Activated T-helper 2 cell treated with anti-CD3 and anti-CD28 coated beads, Interferon-gamma antibody, Interleukin-2, Interleukin-4, amounts not matched to agents 10 μg/mL and 5 μg/mL and 100 μg/mL, durations not matched to agents 14 hours and 24 hours and 36 hours (primary cell): Measurements from ENCODE around the gene OXA1L. TPM values are rescaled to one million over a fixed set of nuclear protein-coding genes. Genes with fewer than 3 reads are reported as not detected.
"Not testable (repeated sequence)": the region's sequence is repeated elsewhere in the genome, so short reads cannot be mapped to it uniquely, and the experiment has no call there.

ENCODE experiments used
- DNase-seq: peaks from one replicate; pipeline ENCODE4 v3.0.0; 2021; ENCODE audit warnings: low spot score
- H3K27ac Mint-ChIP-seq: one replicate; pipeline ENCODE4 v1.8.0; 2021; ENCODE audit warnings: mixed read lengths
- H3K27me3 Mint-ChIP-seq: one replicate; pipeline ENCODE4 v1.8.0; 2021; ENCODE audit warnings: low read depth, mixed read lengths
- H3K36me3 Mint-ChIP-seq: one replicate; pipeline ENCODE4 v1.8.0; 2021; ENCODE audit warnings: low read depth, mixed read lengths
- H3K4me1 Mint-ChIP-seq: one replicate; pipeline ENCODE4 v1.8.0; 2021; ENCODE audit warnings: low read depth, mixed read lengths
- H3K4me3 Mint-ChIP-seq: one replicate; pipeline ENCODE4 v1.8.0; 2021; ENCODE audit warnings: low read depth, mild to moderate bottlenecking, moderate library complexity, mixed read lengths
- H3K9me3 Mint-ChIP-seq: one replicate; pipeline ENCODE4 v1.8.0; 2021; ENCODE audit warnings: mixed read lengths
- intact Hi-C: fragments of 100-400 bp; cut with micrococcal nuclease; formaldehyde crosslinking; loops from one replicate; pipeline ENCODE4 v1.15.1; 2023
- total RNA-seq: library from RNA; stranded (reverse); gene quantifications from 2 replicates; pipeline ENCODE4 v1.2.3, GENCODE V29; 2022

Gene OXA1L
- total RNA-seq, result 114 and 123 TPM in 2 replicates

- DNase-seq, result peak; percentile 96
- Mint-ChIP-seq H3K4me3 (peak within 1 kb of the TSS; percentile 85), H3K36me3 (peaks cover 71% of the 10 kb centered on the region), H3K9me3 (peaks cover 11% of the 10 kb centered on the region), H3K27ac (peak within 1 kb of the TSS; percentile 91), H3K27me3 (no peaks in the 10 kb centered on the region), H3K4me1 (peaks cover 27% of the 10 kb centered on the region)
- intact Hi-C loops, result loop anchor here (1.0 to 10.0 kb wide), 3 partner anchors 52 to 177 kb away; partner anchors contain the start of genes DAD1 and MRPL52
Measured at GRCh38 chr14:22766457-22767322, at the start of gene OXA1L. Gene OXA1L (plus strand): TSS chr14:22766688. CDS start chr14:22766702, 14 bp downstream.

- Mint-ChIP-seq H3K36me3 (no peaks in the 10 kb centered on the region), H3K9me3 (no peaks in the 10 kb centered on the region), H3K27ac (no peak overlapping the region), H3K4me1 (peaks cover 17% of the 10 kb centered on the region), H3K4me3 (no peak overlapping the region), H3K27me3 (peaks cover 13% of the 10 kb centered on the region)
- no peak for DNase-seq
- intact Hi-C loops, result loop anchor here (10.0 kb wide), 1 partner anchor 47 kb away; the partner anchor contains the start of gene OXA1L
Measured at GRCh38 chr14:22718091-22718490, 48.4 kb upstream of the OXA1L start.

- no peak for DNase-seq
- Mint-ChIP-seq H3K36me3 (no peaks in the 10 kb centered on the region), H3K4me1 (peaks cover 4% of the 10 kb centered on the region), H3K27me3 (peaks cover 10% of the 10 kb centered on the region), H3K4me3 (no peak overlapping the region), H3K27ac (no peak overlapping the region), H3K9me3 (no peaks in the 10 kb centered on the region)
- intact Hi-C loops, result no loop called here
Measured at GRCh38 chr14:22721213-22721612, 45.3 kb upstream of the OXA1L start.

GRCh38 chr14:22723815-22724214 is 42.7 kb upstream of the OXA1L start:
- H3K4me3 Mint-ChIP-seq, result no peak overlapping the region
- no peaks in the 10 kb centered on the region for H3K4me1 Mint-ChIP-seq
- H3K36me3 Mint-ChIP-seq, result no peaks in the 10 kb centered on the region
- no peaks in the 10 kb centered on the region for H3K9me3 Mint-ChIP-seq
- peaks cover 6% of the 10 kb centered on the region for H3K27me3 Mint-ChIP-seq
- intact Hi-C loops, result no loop called here
- no peak overlapping the region for H3K27ac Mint-ChIP-seq
- DNase-seq, result no peak

- H3K4me1 Mint-ChIP-seq, DNase-seq, H3K27ac Mint-ChIP-seq, H3K9me3 Mint-ChIP-seq, intact Hi-C loops, H3K36me3 Mint-ChIP-seq, H3K27me3 Mint-ChIP-seq, H3K4me3 Mint-ChIP-seq: not testable (repeated sequence)
Measured at GRCh38 chr14:22724847-22725246, 41.6 kb upstream of the OXA1L start.

- DNase-seq, intact Hi-C loops, H3K4me1 Mint-ChIP-seq: not testable (repeated sequence)
Measured at GRCh38 chr14:22725374-22725773, 41.1 kb upstream of the OXA1L start.

GRCh38 chr14:22726012-22726411 is 40.5 kb upstream of the OXA1L start:
- no peaks in the 10 kb centered on the region for H3K36me3 Mint-ChIP-seq
- no peaks in the 10 kb centered on the region for H3K4me1 Mint-ChIP-seq
- no peak overlapping the region for H3K4me3 Mint-ChIP-seq
- H3K27ac Mint-ChIP-seq, result no peak overlapping the region
- DNase-seq, result no peak
- H3K27me3 Mint-ChIP-seq, result peaks cover 4% of the 10 kb centered on the region
- no peaks in the 10 kb centered on the region for H3K9me3 Mint-ChIP-seq
- intact Hi-C loops, result no loop called here

More at GRCh38 chr14:22725374-22725773, 41.1 kb upstream of the OXA1L start:
- not testable (repeated sequence) for H3K9me3 Mint-ChIP-seq, H3K4me3 Mint-ChIP-seq, H3K27me3 Mint-ChIP-seq, H3K27ac Mint-ChIP-seq, H3K36me3 Mint-ChIP-seq

GRCh38 chr14:22732062-22732461 is 34.4 kb upstream of the OXA1L start:
- intact Hi-C loops, result loop anchor here (2.0 kb wide), 1 partner anchor 63 kb away; no protein-coding TSS in a partner anchor
- not testable (repeated sequence) for H3K9me3 Mint-ChIP-seq, DNase-seq, H3K36me3 Mint-ChIP-seq, H3K27me3 Mint-ChIP-seq, H3K4me3 Mint-ChIP-seq, H3K27ac Mint-ChIP-seq, H3K4me1 Mint-ChIP-seq

- no peak for DNase-seq
- no peaks in the 10 kb centered on the region for H3K9me3 Mint-ChIP-seq
Measured at GRCh38 chr14:22733829-22734228, 32.7 kb upstream of the OXA1L start.

GRCh38 chr14:22735096-22735495 is 31.4 kb upstream of the OXA1L start:
- H3K27ac Mint-ChIP-seq, result no peak overlapping the region
- no peaks in the 10 kb centered on the region for H3K9me3 Mint-ChIP-seq
- no peak for DNase-seq
- H3K4me3 Mint-ChIP-seq, result no peak overlapping the region
- H3K4me1 Mint-ChIP-seq, result peaks cover 21% of the 10 kb centered on the region
- H3K36me3 Mint-ChIP-seq, result peaks cover 6% of the 10 kb centered on the region
- peaks cover 8% of the 10 kb centered on the region for H3K27me3 Mint-ChIP-seq
- intact Hi-C loops, result no loop called here

More at GRCh38 chr14:22733829-22734228, 32.7 kb upstream of the OXA1L start:
- Mint-ChIP-seq H3K27me3 (peaks cover 8% of the 10 kb centered on the region), H3K36me3 (peaks cover 6% of the 10 kb centered on the region), H3K27ac (no peak overlapping the region), H3K4me3 (no peak overlapping the region), H3K4me1 (peaks cover 12% of the 10 kb centered on the region)
- intact Hi-C loops, result loop anchor here (2.0 kb wide), 1 partner anchor 61 kb away; no protein-coding TSS in a partner anchor

- DNase-seq, H3K36me3 Mint-ChIP-seq, H3K4me3 Mint-ChIP-seq, H3K27ac Mint-ChIP-seq, intact Hi-C loops, H3K9me3 Mint-ChIP-seq, H3K27me3 Mint-ChIP-seq: not testable (repeated sequence)
- peaks cover 21% of the 10 kb centered on the region for H3K4me1 Mint-ChIP-seq
Measured at GRCh38 chr14:22736384-22736783, 30.1 kb upstream of the OXA1L start.

GRCh38 chr14:22737052-22737451 is 29.4 kb upstream of the OXA1L start:
- H3K27ac Mint-ChIP-seq, result peak overlapping the region; percentile 92
- H3K27me3 Mint-ChIP-seq, result peaks cover 4% of the 10 kb centered on the region
- peaks cover 6% of the 10 kb centered on the region for H3K36me3 Mint-ChIP-seq
- intact Hi-C loops, result loop anchor here (1.0 kb wide), 1 partner anchor 69 kb away; no protein-coding TSS in a partner anchor
- peak; percentile 41 for DNase-seq
- peaks cover 21% of the 10 kb centered on the region for H3K4me1 Mint-ChIP-seq
- H3K4me3 Mint-ChIP-seq, result no peak overlapping the region
- H3K9me3 Mint-ChIP-seq, result no peaks in the 10 kb centered on the region

GRCh38 chr14:22739423-22739822 is 27.1 kb upstream of the OXA1L start:
- peaks cover 9% of the 10 kb centered on the region for H3K27me3 Mint-ChIP-seq

More at GRCh38 chr14:22739423-22739822, 27.1 kb upstream of the OXA1L start:
- Mint-ChIP-seq H3K9me3 (no peaks in the 10 kb centered on the region), H3K4me3 (no peak overlapping the region), H3K36me3 (peaks cover 6% of the 10 kb centered on the region), H3K27ac (no peak overlapping the region), H3K4me1 (peaks cover 21% of the 10 kb centered on the region)
- intact Hi-C loops, result no loop called here
- no peak for DNase-seq
